Measurements from ENCODE around the gene DAAM1. TPM values are rescaled to one million over a fixed set of nuclear protein-coding genes. Genes with fewer than 3 reads are reported as not detected.

The DAAM1 gene
- total RNA-seq, 1 experiment from 2014 or later = 0.27 TPM

DNA sequence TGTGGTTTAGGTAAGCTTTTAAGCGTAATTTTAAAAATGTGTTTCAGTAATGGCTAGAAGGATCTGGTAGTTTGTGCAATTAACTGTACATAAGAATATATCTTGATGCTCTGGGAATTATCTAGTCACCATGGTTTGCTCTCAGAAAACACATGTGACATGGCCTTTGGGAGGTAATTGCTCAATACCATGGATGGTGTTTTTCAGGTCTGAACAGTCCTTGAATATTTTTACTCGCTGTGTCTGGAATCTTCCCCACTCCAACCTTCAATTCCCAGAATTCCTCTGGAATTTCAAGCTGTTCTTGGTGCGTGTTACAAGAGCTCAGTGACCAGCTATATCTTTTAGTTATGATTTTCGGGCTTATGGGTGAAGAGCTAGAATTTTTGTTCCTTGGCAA, 85.3 kb downstream of the DAAM1 start:
- no peak for DNase-seq (ENCODE audit: low spot score)
- in situ Hi-C loops (cut with HindIII; ENCODE audit: low sequenced_read_pairs) = no loop called here

GRCh38 chr14:59274991-59275391, 86.5 kb downstream of the DAAM1 start:
- peak; percentile 53 for DNase-seq (ENCODE audit: low spot score)
- in situ Hi-C loops (cut with HindIII; ENCODE audit: low sequenced_read_pairs) = no loop called here

- in situ Hi-C loops (cut with HindIII; ENCODE audit: low sequenced_read_pairs) = no loop called here
- no peak for DNase-seq (ENCODE audit: low spot score)
Measured at GRCh38 chr14:59275668-59276067, 87.2 kb downstream of the DAAM1 start.

GRCh38 chr14:59276235-59276634, 87.8 kb downstream of the DAAM1 start:
- DNase-seq (ENCODE audit: low spot score) = no peak
- in situ Hi-C loops (cut with HindIII; ENCODE audit: low sequenced_read_pairs) = no loop called here

DNA sequence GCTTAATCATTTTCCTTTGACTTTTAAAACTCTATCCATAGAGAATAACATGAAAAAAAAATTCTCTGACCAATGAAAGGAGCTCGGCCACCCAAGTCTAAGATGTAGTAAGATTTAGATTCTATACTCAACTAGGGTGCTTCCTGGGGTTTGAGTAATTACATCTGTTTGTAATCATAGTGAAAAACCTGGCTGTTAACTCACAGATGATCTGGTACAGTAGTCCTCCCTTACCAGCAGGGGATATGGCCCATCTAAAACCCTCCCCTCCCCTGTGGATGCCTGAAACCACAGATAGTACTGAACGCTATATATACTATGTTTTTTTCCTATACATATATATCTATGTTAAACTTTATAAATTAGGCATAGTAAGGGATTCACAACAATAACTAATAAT, 89.2 kb downstream of the DAAM1 start:
- DNase-seq (ENCODE audit: low spot score) = no peak

GRCh38 chr14:59278111-59278510, 89.6 kb downstream of the DAAM1 start:
- in situ Hi-C loops (cut with HindIII; ENCODE audit: low sequenced_read_pairs) = no loop called here
- no peak for DNase-seq (ENCODE audit: low spot score)

More for the DNA sequence above, 89.2 kb downstream of the DAAM1 start:
- in situ Hi-C loops (cut with HindIII; ENCODE audit: low sequenced_read_pairs) = no loop called here

- in situ Hi-C loops (cut with HindIII; ENCODE audit: low sequenced_read_pairs) = no loop called here
Measured at GRCh38 chr14:59280961-59281360, 92.5 kb downstream of the DAAM1 start.

DNA sequence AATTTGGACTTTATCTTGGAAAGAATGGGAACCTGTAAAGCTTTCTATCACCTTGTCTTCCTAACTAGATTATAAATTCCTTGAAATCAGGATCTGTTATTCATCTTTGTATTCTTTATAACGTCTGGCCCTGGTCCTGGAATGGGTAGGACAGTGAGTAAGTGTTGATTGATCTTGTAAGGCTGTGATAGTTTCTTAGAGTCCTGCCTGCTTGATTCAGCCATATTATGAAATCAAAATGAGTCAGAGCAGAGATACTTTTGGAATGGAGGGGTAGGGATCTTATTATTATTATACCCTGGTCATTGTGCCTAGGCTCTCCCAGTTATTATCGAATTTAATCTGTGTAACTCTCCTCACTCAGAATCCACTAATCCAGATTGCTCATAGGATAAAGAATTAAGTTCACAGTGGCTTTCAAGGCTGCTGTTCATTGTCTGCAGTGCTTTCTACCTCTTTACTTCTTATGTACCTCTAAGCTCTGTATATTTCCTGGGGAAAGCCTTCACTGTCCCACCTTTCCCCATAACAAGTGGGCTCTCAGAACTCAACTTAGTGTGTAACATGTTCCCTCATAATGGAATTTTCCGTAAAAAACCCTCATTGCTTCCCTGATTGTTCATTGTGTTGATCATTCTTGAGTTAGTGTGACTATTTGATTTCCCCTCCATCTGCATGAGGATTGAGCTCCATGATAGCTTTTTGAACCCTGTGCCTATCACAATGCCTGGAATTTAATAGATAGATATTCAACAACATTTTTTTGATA, 93.3 kb downstream of the DAAM1 start:
- in situ Hi-C loops (cut with HindIII; ENCODE audit: low sequenced_read_pairs) = no loop called here
- DNase-seq (ENCODE audit: low spot score) = no peak

More at GRCh38 chr14:59280961-59281360, 92.5 kb downstream of the DAAM1 start:
- no peak for DNase-seq (ENCODE audit: low spot score)

DNA sequence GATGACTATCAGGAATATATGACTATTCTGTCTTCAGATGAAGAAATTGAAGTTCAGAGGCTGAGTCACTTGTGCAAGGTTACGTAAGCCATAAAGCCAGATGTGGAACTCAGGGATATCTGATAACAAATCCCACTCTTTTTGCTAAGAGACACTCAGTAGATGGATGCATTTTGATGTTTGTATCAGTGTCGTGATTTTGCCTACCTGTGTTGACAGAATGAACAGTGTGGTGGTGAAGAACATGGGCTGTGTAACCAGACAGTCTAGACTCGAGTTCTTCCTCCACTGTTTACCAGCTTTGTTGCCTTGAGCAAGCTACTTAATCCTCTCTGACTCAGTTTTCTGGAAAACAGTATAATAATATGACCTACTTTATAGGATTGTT, 93.9 kb downstream of the DAAM1 start:
- DNase-seq (ENCODE audit: low spot score) = no peak
- in situ Hi-C loops (cut with HindIII; ENCODE audit: low sequenced_read_pairs) = no loop called here

DNA sequence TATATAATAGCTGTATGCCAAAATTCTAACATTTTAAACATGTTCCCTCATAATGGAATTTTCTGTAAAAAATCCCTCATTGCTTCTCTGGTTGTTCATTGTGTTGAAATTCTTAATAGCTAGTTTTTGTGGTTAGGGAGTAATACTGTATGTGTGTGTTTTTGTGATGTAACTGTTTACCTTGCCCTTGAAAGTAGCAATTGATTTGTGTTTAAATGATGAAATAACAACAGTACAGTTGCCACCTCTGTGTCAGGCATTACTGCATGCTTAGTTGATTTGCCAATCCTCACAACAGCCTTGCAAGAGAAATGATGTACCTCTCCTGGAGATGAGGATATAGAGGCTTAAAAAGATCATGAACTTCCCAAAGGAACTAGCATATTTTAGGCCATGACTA, 94.9 kb downstream of the DAAM1 start:
- no peak for DNase-seq (ENCODE audit: low spot score)
- in situ Hi-C loops (cut with HindIII; ENCODE audit: low sequenced_read_pairs) = no loop called here

DNA sequence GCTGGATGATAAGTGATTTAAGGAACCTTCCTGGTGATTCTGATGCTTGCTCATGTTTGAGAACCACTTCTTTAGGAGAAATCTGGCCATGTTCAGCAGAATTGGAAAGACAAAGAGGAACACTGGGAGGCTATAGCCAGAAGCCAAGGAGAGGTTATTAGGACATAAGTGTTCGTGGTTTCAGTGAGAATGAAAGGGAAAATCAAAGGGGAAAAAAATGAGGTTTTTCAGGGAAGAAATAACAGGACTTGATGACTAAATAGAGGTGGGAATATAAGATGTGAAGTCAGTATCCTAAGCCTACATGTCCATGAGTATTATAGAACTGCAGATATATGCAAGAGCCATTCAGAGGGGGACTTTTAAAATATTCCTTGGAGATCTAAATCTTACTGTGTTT, 95.6 kb downstream of the DAAM1 start:
- DNase-seq (ENCODE audit: low spot score) = no peak
- in situ Hi-C loops (cut with HindIII; ENCODE audit: low sequenced_read_pairs) = no loop called here

GRCh38 chr14:59292028-59292427, 103.6 kb downstream of the DAAM1 start:
- in situ Hi-C loops (cut with HindIII; ENCODE audit: low sequenced_read_pairs) = no loop called here

DNA sequence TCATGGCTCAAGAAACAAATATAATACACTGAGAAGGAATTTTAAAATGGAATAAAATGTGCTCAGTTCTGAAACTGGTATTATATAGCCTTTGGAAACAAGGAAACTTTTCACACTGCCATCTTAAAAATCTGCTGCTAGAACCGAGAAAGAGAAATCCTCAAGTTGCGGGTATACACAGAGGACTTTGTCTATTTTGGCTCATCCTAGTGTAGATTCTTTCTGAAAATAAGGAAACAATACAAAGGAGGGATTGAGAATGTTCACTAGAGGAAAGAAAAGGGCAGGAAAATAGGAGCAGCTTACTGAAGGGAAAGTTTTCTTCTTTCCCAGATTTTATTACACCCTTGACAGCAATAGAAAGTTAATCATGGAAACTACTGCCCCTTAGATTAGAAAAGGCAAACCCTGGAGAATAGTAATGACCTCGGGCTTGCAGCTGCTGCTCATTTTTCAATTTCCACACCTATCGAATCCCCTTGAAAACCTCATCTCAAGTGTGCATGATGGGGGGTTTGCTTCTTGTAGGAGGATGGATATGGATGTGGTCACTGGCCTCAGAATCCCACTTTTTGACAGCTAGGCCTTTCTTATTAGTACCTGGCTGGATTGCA, 104.6 kb downstream of the DAAM1 start:
- in situ Hi-C loops (cut with HindIII; ENCODE audit: low sequenced_read_pairs) = no loop called here
- no peak for DNase-seq (ENCODE audit: low spot score)

More at GRCh38 chr14:59292028-59292427, 103.6 kb downstream of the DAAM1 start:
- DNase-seq (ENCODE audit: low spot score) = no peak

DNA sequence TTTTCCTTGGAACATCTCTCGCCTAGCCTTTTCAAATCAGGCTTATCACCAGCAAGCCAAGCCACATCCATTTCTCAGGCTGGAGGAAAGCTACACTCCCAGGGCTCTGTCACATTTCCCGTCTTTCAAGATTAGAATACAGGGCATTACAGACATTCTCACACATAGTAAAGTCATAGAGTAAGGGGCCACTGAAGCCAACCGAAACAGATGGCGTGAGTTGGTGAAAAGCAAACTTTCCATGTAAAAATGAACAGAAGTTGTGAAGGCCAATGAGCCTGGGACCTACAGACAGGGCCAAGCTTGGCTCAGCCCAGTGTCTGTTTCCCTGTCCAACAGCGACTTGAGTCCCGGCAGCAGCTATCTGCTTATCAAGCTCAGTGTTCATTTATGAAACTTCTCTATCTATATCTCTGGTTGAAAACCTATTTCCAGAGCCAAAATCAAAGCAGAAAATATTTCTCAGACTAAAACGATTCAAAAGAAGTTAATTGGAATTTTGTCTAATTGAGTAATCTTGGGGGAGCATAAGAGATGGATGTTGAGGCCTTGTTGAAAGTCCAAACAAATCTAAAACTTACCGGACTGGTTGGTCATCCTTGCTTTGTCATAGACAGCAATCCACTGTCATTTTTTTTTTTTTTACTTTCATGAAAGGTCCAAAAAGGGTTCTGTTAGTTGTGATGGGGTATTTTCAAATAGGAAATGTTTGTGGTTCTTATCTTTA, 105.6 kb downstream of the DAAM1 start:
- no peak for DNase-seq (ENCODE audit: low spot score)
- in situ Hi-C loops (cut with HindIII; ENCODE audit: low sequenced_read_pairs) = no loop called here

GRCh38 chr14:59294662-59294992, 106.2 kb downstream of the DAAM1 start:
- in situ Hi-C loops (cut with HindIII; ENCODE audit: low sequenced_read_pairs) = no loop called here
- no peak for DNase-seq (ENCODE audit: low spot score)

GRCh38 chr14:59295951-59296350, 107.5 kb downstream of the DAAM1 start:
- no peak for DNase-seq (ENCODE audit: low spot score)
- in situ Hi-C loops (cut with HindIII; ENCODE audit: low sequenced_read_pairs) = no loop called here

GRCh38 chr14:59296508-59296907, 108.0 kb downstream of the DAAM1 start:
- no peak for DNase-seq (ENCODE audit: low spot score)
- in situ Hi-C loops (cut with HindIII; ENCODE audit: low sequenced_read_pairs) = no loop called here

DNA sequence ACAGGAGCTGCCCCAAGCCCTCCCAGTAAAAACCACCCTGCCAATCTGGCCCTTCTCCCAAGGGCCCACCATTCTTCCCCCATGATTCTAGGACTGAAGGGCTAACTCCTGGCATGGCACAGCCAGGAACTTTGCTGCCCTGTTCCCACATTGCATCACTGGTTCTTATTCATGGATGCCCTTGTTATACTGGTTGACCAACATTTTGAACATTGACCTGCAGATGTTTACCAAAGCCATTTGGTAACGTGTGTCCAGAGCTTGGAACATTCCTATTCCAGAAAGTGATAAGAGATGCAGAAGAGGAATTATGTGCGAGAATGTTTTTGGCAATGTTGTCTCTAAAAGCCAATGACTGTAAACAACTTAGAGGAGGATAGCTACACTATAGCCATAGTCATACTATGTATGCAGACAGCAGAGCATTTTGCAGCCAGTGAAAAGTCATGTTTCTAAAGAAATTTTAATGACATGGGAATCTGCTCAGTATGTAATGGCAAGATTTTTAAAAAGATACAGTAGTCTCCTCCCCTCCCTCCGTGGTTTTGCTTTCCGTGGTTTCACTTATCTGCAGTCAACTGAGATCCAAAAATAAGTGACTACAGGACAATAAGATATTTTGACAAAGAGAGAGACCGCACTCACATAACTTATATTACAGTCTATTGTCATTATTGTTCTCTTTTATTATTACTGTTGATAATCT, 108.8 kb downstream of the DAAM1 start:
- in situ Hi-C loops (cut with HindIII; ENCODE audit: low sequenced_read_pairs) = no loop called here
- DNase-seq (ENCODE audit: low spot score) = no peak

DNA sequence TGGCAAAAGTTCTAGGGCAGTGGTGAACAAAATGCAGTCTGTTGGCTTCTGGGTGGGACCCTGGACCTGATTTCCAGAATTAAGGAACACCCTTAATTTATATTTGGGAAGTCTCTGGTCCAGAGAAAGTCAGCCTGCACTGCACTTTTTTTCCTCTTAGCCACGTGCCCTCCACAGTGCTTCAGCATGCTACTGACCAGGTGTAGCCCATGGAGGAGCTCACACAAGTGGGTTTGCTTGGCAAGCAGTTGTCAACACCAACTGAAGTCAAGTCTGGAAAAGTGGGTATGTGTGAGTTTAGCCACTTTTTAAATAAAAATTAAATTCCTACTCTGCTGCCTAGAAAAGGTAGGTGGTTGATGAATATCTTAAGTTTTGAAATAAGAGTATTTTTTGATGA, 111.3 kb downstream of the DAAM1 start:
- no peak for DNase-seq (ENCODE audit: low spot score)
- in situ Hi-C loops (cut with HindIII; ENCODE audit: low sequenced_read_pairs) = no loop called here

DNA sequence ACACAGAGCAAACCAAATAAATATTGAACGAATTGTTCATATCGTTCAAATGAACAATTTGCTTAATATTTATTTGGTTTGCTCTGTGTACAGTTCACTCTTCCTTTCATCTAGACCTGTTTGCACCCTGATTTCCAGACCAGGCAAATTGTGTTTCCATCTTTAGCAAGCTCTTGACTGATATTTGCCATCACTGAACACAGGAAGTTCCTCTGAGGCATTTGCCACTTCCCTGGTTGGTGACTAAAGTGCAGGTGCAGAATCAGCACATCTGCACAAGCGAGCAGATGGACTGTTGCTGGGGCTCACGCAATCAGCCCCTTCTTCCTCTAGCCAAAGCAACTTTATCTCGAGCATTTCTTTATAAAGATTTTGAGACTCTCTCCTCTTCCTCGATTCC, 112.9 kb downstream of the DAAM1 start:
- no peak for DNase-seq (ENCODE audit: low spot score)
- in situ Hi-C loops (cut with HindIII; ENCODE audit: low sequenced_read_pairs) = no loop called here
